ENCODE data around the gene TMPRSS4.

Gene TMPRSS4

DNA sequence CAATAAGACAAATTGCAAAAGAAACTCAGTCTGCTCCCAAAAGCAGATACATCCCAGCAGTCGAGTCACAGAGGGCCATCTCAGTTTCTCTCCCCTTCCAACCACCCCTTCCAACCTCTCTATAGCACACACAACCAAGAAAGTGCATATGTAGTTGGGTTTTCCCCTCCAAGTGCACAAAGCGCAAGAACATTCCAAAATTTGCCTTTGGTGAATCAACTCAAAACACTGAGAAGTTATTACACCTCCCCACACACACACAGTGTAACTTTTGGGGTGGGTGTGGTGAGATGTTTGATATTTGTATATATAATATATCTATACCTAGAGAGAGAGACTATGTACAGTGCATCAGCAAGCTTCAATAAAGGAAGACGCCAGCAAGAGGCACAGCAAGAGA lies 86.0 kb downstream of the TMPRSS4 start:
- Histone ChIP-seq H3K4me1 (ENCODE audit: low read length) (no peaks in the 10 kb centered on the region), H2AFZ (ENCODE audit: low read length) (no peak overlapping the region), H3K9me3 (replicated peaks; ENCODE audit: insufficient read depth, low read length) (no peaks in the 10 kb centered on the region), H3K36me3 (replicated peaks; ENCODE audit: insufficient read depth, low read length) (no peaks in the 10 kb centered on the region), H3F3A (ENCODE audit: insufficient read depth, low read length) (no peaks in the 10 kb centered on the region), H3K79me2 (ENCODE audit: low read length) (no peaks in the 10 kb centered on the region), H3K4me2 (ENCODE audit: low read depth, low read length) (no peak overlapping the region), H4K20me1 (ENCODE audit: insufficient read depth, low read length) (no peaks in the 10 kb centered on the region), H3K4me3 (ENCODE audit: low read length) (no peak overlapping the region), H3K9me2 (replicated peaks; ENCODE audit: insufficient read depth, low read length) (no peaks in the 10 kb centered on the region), H3K27me3 (replicated peaks; ENCODE audit: insufficient read depth, low read length) (peaks cover 87% of the 10 kb centered on the region), H3K9ac (ENCODE audit: low read length) (no peak overlapping the region), H3K27ac (ENCODE audit: low read length) (no peak overlapping the region)
- no peak for TF ChIP-seq EZH2 (optimal IDR thresholded peaks at IDR 0.05; ENCODE audit: low read depth, low read length)
- TF ChIP-seq, protein P1, sequence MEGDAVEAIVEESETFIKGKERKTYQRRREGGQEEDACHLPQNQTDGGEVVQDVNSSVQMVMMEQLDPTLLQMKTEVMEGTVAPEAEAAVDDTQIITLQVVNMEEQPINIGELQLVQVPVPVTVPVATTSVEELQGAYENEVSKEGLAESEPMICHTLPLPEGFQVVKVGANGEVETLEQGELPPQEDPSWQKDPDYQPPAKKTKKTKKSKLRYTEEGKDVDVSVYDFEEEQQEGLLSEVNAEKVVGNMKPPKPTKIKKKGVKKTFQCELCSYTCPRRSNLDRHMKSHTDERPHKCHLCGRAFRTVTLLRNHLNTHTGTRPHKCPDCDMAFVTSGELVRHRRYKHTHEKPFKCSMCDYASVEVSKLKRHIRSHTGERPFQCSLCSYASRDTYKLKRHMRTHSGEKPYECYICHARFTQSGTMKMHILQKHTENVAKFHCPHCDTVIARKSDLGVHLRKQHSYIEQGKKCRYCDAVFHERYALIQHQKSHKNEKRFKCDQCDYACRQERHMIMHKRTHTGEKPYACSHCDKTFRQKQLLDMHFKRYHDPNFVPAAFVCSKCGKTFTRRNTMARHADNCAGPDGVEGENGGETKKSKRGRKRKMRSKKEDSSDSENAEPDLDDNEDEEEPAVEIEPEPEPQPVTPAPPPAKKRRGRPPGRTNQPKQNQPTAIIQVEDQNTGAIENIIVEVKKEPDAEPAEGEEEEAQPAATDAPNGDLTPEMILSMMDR (IDR thresholded peaks at IDR 0.05; ENCODE audit: low read length): no peak
- TF ChIP-seq EZH2phosphoT487 (IDR thresholded peaks at IDR 0.05; ENCODE audit: low read length): no peak
- no peak for DNase-seq

DNA sequence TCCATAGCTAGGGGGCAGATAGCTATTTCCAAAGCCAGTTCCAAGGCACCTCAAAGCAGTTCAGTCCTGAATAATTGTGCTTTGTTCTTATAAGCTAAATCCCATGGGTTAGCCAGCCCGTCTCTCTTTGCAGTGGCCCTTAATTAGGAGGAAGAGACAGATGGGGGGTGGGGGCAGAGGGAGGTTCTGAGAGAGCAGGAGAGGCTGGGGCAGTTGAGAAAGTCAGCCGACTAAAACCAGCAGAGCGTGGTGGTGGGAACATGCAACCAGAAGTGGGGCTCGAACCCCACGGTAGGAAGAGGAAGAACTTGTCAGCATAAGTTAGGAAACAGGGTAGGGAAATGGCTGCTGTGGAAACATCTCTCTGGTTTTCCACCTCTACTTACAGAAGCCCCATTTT lies 86.6 kb downstream of the TMPRSS4 start:
- no peak overlapping the region for H3K9ac ChIP-seq (ENCODE audit: low read length)
- H3K4me2 ChIP-seq (ENCODE audit: low read depth, low read length): no peak overlapping the region

GRCh38 chr11:118164885-118165284 lies 88.0 kb downstream of the TMPRSS4 start:
- Histone ChIP-seq H3K27ac (ENCODE audit: low read length) (no peak overlapping the region), H3K9me3 (replicated peaks; ENCODE audit: insufficient read depth, low read length) (no peaks in the 10 kb centered on the region), H3F3A (ENCODE audit: insufficient read depth, low read length) (no peaks in the 10 kb centered on the region), H4K20me1 (ENCODE audit: insufficient read depth, low read length) (no peaks in the 10 kb centered on the region), H3K9me2 (replicated peaks; ENCODE audit: insufficient read depth, low read length) (no peaks in the 10 kb centered on the region), H3K9ac (ENCODE audit: low read length) (no peak overlapping the region), H3K4me1 (ENCODE audit: low read length) (no peaks in the 10 kb centered on the region), H2AFZ (ENCODE audit: low read length) (no peak overlapping the region), H3K4me3 (ENCODE audit: low read length) (no peak overlapping the region), H3K27me3 (replicated peaks; ENCODE audit: insufficient read depth, low read length) (peaks cover 87% of the 10 kb centered on the region), H3K79me2 (ENCODE audit: low read length) (no peaks in the 10 kb centered on the region), H3K36me3 (replicated peaks; ENCODE audit: insufficient read depth, low read length) (no peaks in the 10 kb centered on the region), H3K4me2 (ENCODE audit: low read depth, low read length) (no peak overlapping the region)
- no peak for DNase-seq
- TF ChIP-seq, protein P1 (IDR thresholded peaks at IDR 0.05; ENCODE audit: low read length): no peak

More for the DNA sequence above, 86.6 kb downstream of the TMPRSS4 start:
- Histone ChIP-seq H3K27me3 (replicated peaks; ENCODE audit: insufficient read depth, low read length) (peaks cover 87% of the 10 kb centered on the region), H3K36me3 (replicated peaks; ENCODE audit: insufficient read depth, low read length) (no peaks in the 10 kb centered on the region), H4K20me1 (ENCODE audit: insufficient read depth, low read length) (no peaks in the 10 kb centered on the region), H3F3A (ENCODE audit: insufficient read depth, low read length) (no peaks in the 10 kb centered on the region), H3K4me3 (ENCODE audit: low read length) (no peak overlapping the region), H3K9me3 (replicated peaks; ENCODE audit: insufficient read depth, low read length) (no peaks in the 10 kb centered on the region), H2AFZ (ENCODE audit: low read length) (no peak overlapping the region), H3K27ac (ENCODE audit: low read length) (no peak overlapping the region), H3K79me2 (ENCODE audit: low read length) (no peaks in the 10 kb centered on the region), H3K9me2 (replicated peaks; ENCODE audit: insufficient read depth, low read length) (no peaks in the 10 kb centered on the region), H3K4me1 (ENCODE audit: low read length) (no peaks in the 10 kb centered on the region)
- DNase-seq: no peak
- TF ChIP-seq EZH2 (optimal IDR thresholded peaks at IDR 0.05; ENCODE audit: low read depth, low read length) (no peak), EZH2phosphoT487 (IDR thresholded peaks at IDR 0.05; ENCODE audit: low read length) (no peak)
- TF ChIP-seq, protein P1 (IDR thresholded peaks at IDR 0.05; ENCODE audit: low read length): no peak
